Breast epithelium (tissue), 3 donors: ENCODE results near the gene NCDN.

ENCODE experiments used
- CTCF ChIP-seq, 3 donors: fragments of 450-650 bp; IDR thresholded peaks; one replicate each; pipeline ENCODE4 v1.5.1; 2016 to 2017; ENCODE audit warnings: antibody characterized with exemption in 3 of 3, mild to moderate bottlenecking in 3 of 3, moderate library complexity in 3 of 3
- POLR2A ChIP-seq: fragments of 450-650 bp; IDR thresholded peaks from one replicate; pipeline ENCODE4 v1.6.1; 2016; ENCODE audit warnings: antibody characterized with exemption, mild to moderate bottlenecking, moderate library complexity
- POLR2AphosphoS5 ChIP-seq, 3 donors: sonication (generic); formaldehyde crosslinking; IDR thresholded peaks; one replicate each; pipeline ENCODE4 v1.6.1; 2017; ENCODE audit warnings: antibody characterized with exemption in 3 of 3

GRCh38 chr1:35555212-35555584, 2.4 kb upstream of the NCDN start:
- TF ChIP-seq CTCF (IDR thresholded peaks at IDR 0.05) (no peak), POLR2A (no peak), POLR2AphosphoS5 (IDR thresholded peaks at IDR 0.05) (no peak)
